Cardiac fibroblast (primary cell): ENCODE results near the gene SPATS2L.

Experiments
- DNase-seq, 2 donors: peaks; one replicate each; pipeline versions ENCODE4 v3.0.0 to v3.0.0-alpha.2; 2010; ENCODE audit warnings: low read depth in 2 of 2
- H3K4me3 ChIP-seq, 2 donors: replicated peaks in 1 of 2; 1 replicate in 1 of 2; 2 replicates in 1 of 2; pipeline ENCODE4 v1.5.1; 2011; ENCODE audit warnings: low read depth in 2 of 2, low read length in 2 of 2, mild to moderate bottlenecking in 2 of 2, moderate library complexity in 1 of 2
- TF ChIP-seq, protein P1 (sequence below): IDR thresholded peaks from one replicate; pipeline ENCODE4 v1.5.1; 2011; ENCODE audit warnings: low read depth, mild to moderate bottlenecking, low read length, inconsistent platforms

SPATS2L gene

GRCh38 chr2:200288670-200289429 is 17.6 kb upstream of the SPATS2L start:
- DNase-seq: peak; percentile 32 to 44
- TF ChIP-seq, protein P1, sequence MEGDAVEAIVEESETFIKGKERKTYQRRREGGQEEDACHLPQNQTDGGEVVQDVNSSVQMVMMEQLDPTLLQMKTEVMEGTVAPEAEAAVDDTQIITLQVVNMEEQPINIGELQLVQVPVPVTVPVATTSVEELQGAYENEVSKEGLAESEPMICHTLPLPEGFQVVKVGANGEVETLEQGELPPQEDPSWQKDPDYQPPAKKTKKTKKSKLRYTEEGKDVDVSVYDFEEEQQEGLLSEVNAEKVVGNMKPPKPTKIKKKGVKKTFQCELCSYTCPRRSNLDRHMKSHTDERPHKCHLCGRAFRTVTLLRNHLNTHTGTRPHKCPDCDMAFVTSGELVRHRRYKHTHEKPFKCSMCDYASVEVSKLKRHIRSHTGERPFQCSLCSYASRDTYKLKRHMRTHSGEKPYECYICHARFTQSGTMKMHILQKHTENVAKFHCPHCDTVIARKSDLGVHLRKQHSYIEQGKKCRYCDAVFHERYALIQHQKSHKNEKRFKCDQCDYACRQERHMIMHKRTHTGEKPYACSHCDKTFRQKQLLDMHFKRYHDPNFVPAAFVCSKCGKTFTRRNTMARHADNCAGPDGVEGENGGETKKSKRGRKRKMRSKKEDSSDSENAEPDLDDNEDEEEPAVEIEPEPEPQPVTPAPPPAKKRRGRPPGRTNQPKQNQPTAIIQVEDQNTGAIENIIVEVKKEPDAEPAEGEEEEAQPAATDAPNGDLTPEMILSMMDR: no peak
- no peak overlapping the region for H3K4me3 ChIP-seq

- TF ChIP-seq, protein P1: no peak
- no peak overlapping the region for H3K4me3 ChIP-seq
- no peak for DNase-seq
These were observed 10.4 kb upstream of the SPATS2L start for GRCh38 chr2:200296118-200296517.

- no peak for DNase-seq
- TF ChIP-seq, protein P1: no peak
- no peak overlapping the region for H3K4me3 ChIP-seq
These were observed 9.4 kb upstream of the SPATS2L start for GRCh38 chr2:200297100-200297499.

- DNase-seq: no peak
- H3K4me3 ChIP-seq: no peak overlapping the region
- TF ChIP-seq, protein P1: no peak
These were observed 8.5 kb upstream of the SPATS2L start for GRCh38 chr2:200297989-200298388.

GRCh38 chr2:200298816-200299215 is 7.7 kb upstream of the SPATS2L start:
- no peak for DNase-seq
- H3K4me3 ChIP-seq: no peak overlapping the region
- TF ChIP-seq, protein P1: no peak

DNA sequence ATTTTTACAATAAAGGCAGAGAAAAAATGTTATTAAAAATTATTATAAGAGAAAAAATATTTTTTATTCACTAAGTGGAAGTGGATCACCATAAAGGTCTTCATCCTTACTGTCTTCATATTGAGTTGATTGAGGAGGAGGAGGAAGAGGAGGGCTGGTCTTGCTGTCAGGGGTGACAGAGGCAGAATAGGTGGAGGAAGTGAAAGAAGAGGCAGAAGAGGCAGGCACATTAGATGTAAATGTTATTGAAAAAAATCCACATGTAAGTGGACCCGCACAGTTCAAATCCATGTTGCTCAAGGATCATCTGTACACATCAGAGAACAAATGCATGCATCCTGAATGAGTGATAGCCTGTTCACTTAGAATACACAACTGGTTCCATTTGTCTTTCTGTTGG is 6.4 kb upstream of the SPATS2L start:
- H3K4me3 ChIP-seq: no peak overlapping the region
- no peak for DNase-seq
- TF ChIP-seq, protein P1: no peak
